Measurements from ENCODE around the gene RPS8. TPM values are rescaled to one million over a fixed set of nuclear protein-coding genes. Genes with fewer than 3 reads are reported as not detected.

RPS8 gene
- total RNA-seq (over 10,000 TPM in 1 of 7 donors, 1,000 to 10,000 TPM in 6; 5,023 to 10,301 (median 5,328) TPM), polyA plus RNA-seq (1,000 to 10,000 TPM; 3,305 to 7,199 TPM)
- long read RNA-seq, donor 1, transcript RPS8-202 (6 exons, 881 nt), result major isoform, 683 of 1,196 reads
- long read RNA-seq, donor 1, transcript RPS8-204 (3 exons, 981 nt), result minor isoform, 12 of 1,196 reads
- long read RNA-seq, donor 1, transcript RPS8-207 (5 exons, 1,115 nt), result minor isoform, 160 of 1,196 reads
- long read RNA-seq, donor 1, transcript RPS8-203 (3 exons, 898 nt), result minor isoform, 9 of 1,196 reads
- long read RNA-seq, donor 1, partial matches to known transcripts, result 311 of 1,196 reads
- long read RNA-seq, donor 1, other reads (novel, unspliced or antisense), result 16 of 1,196 reads
- long read RNA-seq, donor 2, transcript RPS8-207 (5 exons, 1,115 nt), result minor isoform, 165 of 1,524 reads
- long read RNA-seq, donor 2, transcript RPS8-203 (3 exons, 898 nt), result minor isoform, 35 of 1,524 reads
- long read RNA-seq, donor 2, transcript RPS8-202 (6 exons, 881 nt), result major isoform, 1,093 of 1,524 reads
- long read RNA-seq, donor 2, transcript RPS8-205 (2 exons, 391 nt), result minor isoform, 38 of 1,524 reads
- long read RNA-seq, donor 2, partial matches to known transcripts, result 122 of 1,524 reads
- long read RNA-seq, donor 2, other reads (novel, unspliced or antisense), result 46 of 1,524 reads
- long read RNA-seq, donor 3, transcript RPS8-202 (6 exons, 881 nt), result major isoform, 1,642 of 2,058 reads
- long read RNA-seq, donor 3, transcript RPS8-207 (5 exons, 1,115 nt), result minor isoform, 241 of 2,058 reads
- long read RNA-seq, donor 3, transcript RPS8-205 (2 exons, 391 nt), result minor isoform, 18 of 2,058 reads
- long read RNA-seq, donor 3, transcript RPS8-203 (3 exons, 898 nt), result minor isoform, 17 of 2,058 reads
- long read RNA-seq, donor 3, partial matches to known transcripts, result 110 of 2,058 reads
- long read RNA-seq, donor 3, other reads (novel, unspliced or antisense), result 21 of 2,058 reads

DNA sequence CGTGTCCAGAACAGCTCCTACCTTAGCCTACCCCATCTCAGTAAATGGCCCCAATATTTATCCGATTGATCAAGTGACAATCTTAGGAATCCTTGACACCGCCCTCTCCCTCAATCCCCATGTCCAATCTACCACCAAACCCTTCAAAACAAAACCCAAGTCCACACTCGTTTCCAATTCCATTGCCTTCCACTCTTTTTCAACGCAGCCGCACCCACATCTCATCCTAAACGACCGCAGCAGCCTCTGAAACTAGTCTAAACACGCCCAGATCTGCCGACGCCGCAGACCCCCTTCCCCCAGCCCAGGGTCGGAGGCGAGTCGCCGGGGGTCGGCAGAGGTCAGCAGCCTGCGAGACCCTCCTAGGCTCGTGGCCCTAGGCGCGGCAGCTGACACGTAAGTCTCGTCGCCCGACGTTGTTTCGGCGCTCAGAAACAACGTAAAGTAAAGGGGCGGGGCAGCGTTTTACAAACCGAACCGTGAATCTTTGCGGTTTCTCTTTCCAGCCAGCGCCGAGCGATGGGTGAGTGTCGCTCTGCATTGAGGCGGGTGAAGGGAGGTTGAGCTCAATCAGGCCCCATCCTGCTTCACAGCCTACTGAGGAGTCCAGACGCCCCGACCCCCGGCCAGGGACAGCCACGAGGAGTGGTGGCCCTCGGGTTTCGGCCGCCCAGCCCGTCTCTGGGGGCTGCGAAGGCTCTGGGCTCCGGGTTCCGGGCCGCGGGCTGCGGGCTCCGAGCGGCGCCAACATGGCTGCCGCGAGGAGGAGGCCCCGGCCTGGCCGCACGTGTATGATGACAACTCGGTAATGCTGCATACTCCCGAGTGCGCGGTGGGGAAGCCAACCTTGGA lies at the start of gene RPS8:
Gene RPS8 (plus strand): TSS at position 463 of the 852 bp plus-strand sequence. CDS start 57 bp downstream, at position 520.
- Histone ChIP-seq H3K9me3 (no peaks in the 10 kb centered on the region), H3K4me1 (ENCODE audit: insufficient read depth) (peaks cover 5% of the 10 kb centered on the region), H3K36me3 (no peaks in the 10 kb centered on the region), H3K27me3 (no peaks in the 10 kb centered on the region), H3K27ac (peak within 1 kb of the TSS; percentile 81 to 94), H3K4me3 (peak within 1 kb of the TSS; percentile 74)
- DNase-seq, result peak; percentile 92 to 94 (median 94)
- WGBS, 3 donors, result 0 to 1% (median 0%) methylated on average over 45 to 65 of the region's 65 CpGs
- intact Hi-C loops (cut with DNase I), result no loop called here
- TF ChIP-seq EP300 (IDR thresholded peaks at IDR 0.05), result no peak
- TF ChIP-seq POLR2A (IDR thresholded peaks at IDR 0.05), result peak; percentile 97
- TF ChIP-seq, protein P1, sequence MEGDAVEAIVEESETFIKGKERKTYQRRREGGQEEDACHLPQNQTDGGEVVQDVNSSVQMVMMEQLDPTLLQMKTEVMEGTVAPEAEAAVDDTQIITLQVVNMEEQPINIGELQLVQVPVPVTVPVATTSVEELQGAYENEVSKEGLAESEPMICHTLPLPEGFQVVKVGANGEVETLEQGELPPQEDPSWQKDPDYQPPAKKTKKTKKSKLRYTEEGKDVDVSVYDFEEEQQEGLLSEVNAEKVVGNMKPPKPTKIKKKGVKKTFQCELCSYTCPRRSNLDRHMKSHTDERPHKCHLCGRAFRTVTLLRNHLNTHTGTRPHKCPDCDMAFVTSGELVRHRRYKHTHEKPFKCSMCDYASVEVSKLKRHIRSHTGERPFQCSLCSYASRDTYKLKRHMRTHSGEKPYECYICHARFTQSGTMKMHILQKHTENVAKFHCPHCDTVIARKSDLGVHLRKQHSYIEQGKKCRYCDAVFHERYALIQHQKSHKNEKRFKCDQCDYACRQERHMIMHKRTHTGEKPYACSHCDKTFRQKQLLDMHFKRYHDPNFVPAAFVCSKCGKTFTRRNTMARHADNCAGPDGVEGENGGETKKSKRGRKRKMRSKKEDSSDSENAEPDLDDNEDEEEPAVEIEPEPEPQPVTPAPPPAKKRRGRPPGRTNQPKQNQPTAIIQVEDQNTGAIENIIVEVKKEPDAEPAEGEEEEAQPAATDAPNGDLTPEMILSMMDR (IDR thresholded peaks at IDR 0.05), result peak in 1 of 3 donors; percentile 23

DNA sequence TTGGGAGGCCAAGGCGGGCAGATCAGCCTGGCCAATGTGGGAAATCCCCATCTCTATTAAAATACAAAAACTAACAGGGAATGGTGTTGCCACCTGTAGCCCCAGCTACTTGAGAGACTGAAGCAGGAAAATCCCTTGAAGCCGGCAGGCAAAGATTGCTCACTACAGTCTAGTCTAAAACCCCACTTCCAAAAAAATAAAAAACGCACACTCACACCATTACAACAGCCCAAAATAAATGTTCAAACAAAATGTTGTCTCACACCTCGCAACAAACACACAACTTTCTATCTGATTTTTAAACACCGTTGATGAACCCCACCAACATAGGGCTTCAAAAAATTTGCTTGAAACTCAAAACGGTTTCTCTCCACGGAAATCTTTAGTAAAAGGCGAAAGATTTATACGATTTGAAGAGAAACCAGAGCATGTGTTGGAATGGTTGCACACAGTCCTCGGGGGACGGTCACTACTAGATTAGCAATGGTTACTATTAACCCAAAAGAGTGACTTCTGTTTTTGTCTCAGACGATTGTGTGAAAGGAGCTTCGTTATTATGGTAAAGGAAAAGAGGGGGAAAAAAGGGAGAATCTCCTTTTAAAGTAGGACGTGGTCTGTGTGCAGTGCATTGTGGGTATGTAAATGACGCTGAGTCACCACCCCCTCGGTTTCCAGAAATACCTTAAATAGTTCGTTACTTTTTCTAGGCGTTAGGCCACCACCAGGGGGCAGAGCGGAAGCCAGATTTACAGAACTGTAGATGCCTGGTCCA lies 44.4 kb upstream of the RPS8 start, which contains the start of gene RNU5D-1:
Gene RNU5D-1 (minus strand): TSS at position 430 of the 772 bp plus-strand sequence.
- peak within 1 kb of the TSS; percentile 79 to 86 for H3K27ac ChIP-seq
- no peaks in the 10 kb centered on the region for H3K4me1 ChIP-seq (ENCODE audit: insufficient read depth)
- H3K27me3 ChIP-seq, result no peaks in the 10 kb centered on the region
- TF ChIP-seq POLR2A (IDR thresholded peaks at IDR 0.05) (peak; percentile 63), EP300 (IDR thresholded peaks at IDR 0.05) (no peak)
- TF ChIP-seq, protein P1 (IDR thresholded peaks at IDR 0.05), result peak; percentile 59 to 89 (median 83)
- intact Hi-C loops (cut with DNase I), result loop anchor here in 2 of 4 donors (5.0 to 10.0 kb wide), 2 partner anchors 54 to 571 kb away; partner anchors contain the start of gene BEST4 (in 1 of the 2)
- no peaks in the 10 kb centered on the region for H3K9me3 ChIP-seq
- H3K36me3 ChIP-seq, result no peaks in the 10 kb centered on the region
- 1 to 2% (median 2%) methylated on average over 19 of the region's 19 CpGs for WGBS, 3 donors
- DNase-seq, result peak; percentile 92 to 97 (median 95)
- H3K4me3 ChIP-seq, result peak within 1 kb of the TSS; percentile 6

DNA sequence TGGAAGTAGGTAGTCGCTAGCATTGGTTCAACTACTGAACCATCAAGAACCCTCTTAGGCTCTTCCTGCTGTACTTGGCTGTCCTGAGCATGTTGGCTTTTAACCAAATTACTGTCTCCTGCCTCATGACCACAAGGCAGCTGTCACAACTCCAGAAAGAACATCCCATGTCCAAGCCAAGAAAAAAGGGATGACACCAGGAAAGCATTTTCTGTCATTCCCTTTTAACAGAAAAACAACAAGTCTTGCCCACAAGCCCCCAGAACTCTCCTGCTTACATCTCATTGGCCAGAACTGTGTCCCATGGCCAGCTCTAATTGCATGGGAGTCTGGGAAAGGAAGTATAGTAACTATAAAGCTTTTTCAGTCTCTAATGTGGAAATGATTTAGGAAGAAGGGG lies 42.0 kb upstream of the RPS8 start:
- Histone ChIP-seq H3K27me3 (no peaks in the 10 kb centered on the region), H3K4me3 (no peak overlapping the region), H3K27ac (no peak overlapping the region), H3K9me3 (no peaks in the 10 kb centered on the region), H3K4me1 (ENCODE audit: insufficient read depth) (no peaks in the 10 kb centered on the region), H3K36me3 (no peaks in the 10 kb centered on the region)
- TF ChIP-seq, protein P1 (IDR thresholded peaks at IDR 0.05), result no peak
- 47 to 72% (median 62%) methylated on average over 1 of the region's 1 CpG for WGBS, 3 donors
- intact Hi-C loops (cut with DNase I), result loop anchor here in 2 of 4 donors (5.0 to 10.0 kb wide), 2 partner anchors 51 to 569 kb away; partner anchors contain the start of gene BEST4 (in 1 of the 2)
- no peak for DNase-seq
